ENCODE data around the gene ACP7. TPM values are rescaled to one million over a fixed set of nuclear protein-coding genes. Genes with fewer than 3 reads are reported as not detected.

Gene ACP7
- total and polyA plus RNA-seq, 9 of the 15 experiments (the other 6 are each of a cell fraction or from before 2014, with no cell fraction given), result not detected

DNA sequence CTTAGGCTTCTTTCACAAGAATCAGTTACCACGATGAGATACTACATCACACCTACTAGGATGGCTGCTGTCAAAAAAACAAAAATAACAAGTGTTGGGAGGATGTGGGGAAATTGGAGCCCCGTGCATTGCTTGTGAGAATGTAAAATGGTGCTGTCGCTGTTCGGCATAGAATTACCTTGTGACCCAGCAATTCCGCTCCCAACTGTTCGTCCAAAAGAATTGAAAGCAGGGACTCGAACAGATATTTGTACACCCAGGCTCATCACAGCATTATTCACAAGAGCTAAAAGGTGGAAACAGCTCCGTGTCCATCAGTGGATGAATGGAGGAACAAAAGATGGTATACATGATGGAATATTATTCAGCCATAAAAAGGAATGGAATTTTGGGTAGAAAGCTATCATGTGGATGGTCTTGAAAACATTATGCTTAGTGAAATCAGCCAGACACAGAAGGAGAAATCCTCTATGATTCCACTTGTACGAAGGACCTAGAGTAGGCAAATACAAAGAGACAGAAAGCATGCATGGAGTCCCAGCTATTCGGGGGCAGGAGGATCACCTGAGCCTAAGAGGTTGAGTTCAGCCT lies 64.9 kb downstream of the ACP7 start:
- H3K27me3 ChIP-seq (ENCODE audit: control insufficient read depth in 2 of 2, insufficient read depth in 2 of 2, low read length in 2 of 2), result no peaks in the 10 kb centered on the region
- peaks cover 12% of the 10 kb centered on the region for H4K20me1 ChIP-seq (replicated peaks; ENCODE audit: control insufficient read depth, insufficient read depth, low read length)
- H3K9ac ChIP-seq (ENCODE audit: insufficient read depth in 1 of 2, low read depth in 2 of 2, low read length in 2 of 2), result no peak overlapping the region
- no TSS peak for BruUV-seq (replicated peaks)
- H3K9me3 ChIP-seq (replicated peaks; ENCODE audit: control insufficient read depth, insufficient read depth, low read depth, low read length), result no peaks in the 10 kb centered on the region
- ChIA-PET POLR2A (interaction anchor here (0.6 kb wide), 1 partner anchor 220 kb away, joined by 3 read pairs; no protein-coding TSS in a partner anchor), CTCF (ENCODE audit: low intra/inter-chr PET ratio) (no interaction called here)
- H2AFZ ChIP-seq (ENCODE audit: low read depth, low read length), result no peak overlapping the region
- H3K79me2 ChIP-seq (ENCODE audit: control insufficient read depth, insufficient read depth, low read length), result peaks cover 45% of the 10 kb centered on the region
- FAIRE-seq, result peak; percentile 51
- in situ Hi-C loops (cut with MboI) (no loop called here), intact Hi-C loops (cut with micrococcal nuclease) (no loop called here)
- H3K4me3 ChIP-seq, result no peak overlapping the region
- H3K36me3 ChIP-seq (ENCODE audit: control insufficient read depth, insufficient read depth, low read length), result no peaks in the 10 kb centered on the region
- ATAC-seq, result no peak
- H3K4me2 ChIP-seq (ENCODE audit: insufficient read depth, low read length), result no peak overlapping the region
- no peak overlapping the region for H3K27ac ChIP-seq (ENCODE audit: extremely low read depth, low read depth, low read length)
- H3K9me1 ChIP-seq (ENCODE audit: control insufficient read depth, insufficient read depth, low read length), result no peaks in the 10 kb centered on the region
- peaks cover 11 to 33% of the 10 kb centered on the region in 2 experiments; a peak in 4 of 5 replicates for H3K4me1 ChIP-seq (replicated peaks in 1 of 2; ENCODE audit: control insufficient read depth in 2 of 2, insufficient read depth in 2 of 2, low read length in 2 of 2)
- no peak for TF ChIP-seq ZNF212 (CRISPR knock-in tag; IDR thresholded peaks at IDR 0.05)
- no peak for TF ChIP-seq ID3 (CRISPR knock-in tag; IDR thresholded peaks at IDR 0.05)
- no peak for TF ChIP-seq ID3 (tag; IDR thresholded peaks at IDR 0.05)
- TF ChIP-seq WHSC1 (IDR thresholded peaks at IDR 0.05; ENCODE audit: low read length), result no peak
- no peak for TF ChIP-seq ZBTB8A (IDR thresholded peaks at IDR 0.05; ENCODE audit: partially characterized antibody)
- TF ChIP-seq NCOA4 (IDR thresholded peaks at IDR 0.05; ENCODE audit: partially characterized antibody), result no peak
- 92% methylated on average over 10 of the region's 10 CpGs for WGBS (ENCODE audit: insufficient coverage, low coverage, missing lambda C conversion rate)
- no peak for DNase-seq (ENCODE audit: extremely low read depth in 1 of 4, low spot score in 3 of 4)

Data from K562 (cell line).